CD14-positive monocyte (primary cell): ENCODE results near the gene DNAJB11. TPM values are rescaled to one million over a fixed set of nuclear protein-coding genes. Genes with fewer than 3 reads are reported as not detected.
A peak's percentile ranks its signal among the peaks of the same experiment; 100 is the strongest.

Experiments
- DNase-seq, 3 donors: peaks; one replicate each; pipeline ENCODE4 v3.0.0-alpha.2; 2011 to 2022
- H2AFZ ChIP-seq: 2 replicates; pipeline ENCODE4 v1.6.0; 2012; ENCODE audit warnings: mild to moderate bottlenecking, low read depth, low read length, inconsistent platforms; ENCODE audit not compliant: insufficient read depth, poor library complexity, severe bottlenecking
- H3K27ac ChIP-seq, 2 donors: 1 replicate in 1 of 2; 2 replicates in 1 of 2; pipeline ENCODE4 v1.5.1; 2012 to 2013; ENCODE audit warnings: low read length in 2 of 2, control low read depth in 1 of 2, inconsistent platforms in 1 of 2, low read depth in 1 of 2, mild to moderate bottlenecking in 1 of 2
- H3K27me3 ChIP-seq, 2 donors: one replicate each; pipeline versions ENCODE4 v1.6.0 to v1.6.1; 2011 to 2013; ENCODE audit warnings: low read length in 2 of 2; ENCODE audit not compliant: control insufficient read depth in 2 of 2, insufficient read depth in 2 of 2
- H3K36me3 ChIP-seq, 2 donors: replicated peaks in 1 of 2; 1 replicate in 1 of 2; 2 replicates in 1 of 2; pipeline versions ENCODE4 v1.5.1 to v1.6.1; 2012 to 2013; ENCODE audit warnings: low read length in 2 of 2, control low read depth in 1 of 2, inconsistent platforms in 1 of 2, mild to moderate bottlenecking in 1 of 2; ENCODE audit not compliant: insufficient read depth in 2 of 2, control insufficient read depth in 1 of 2
- H3K4me1 ChIP-seq, 2 donors: 1 replicate in 1 of 2; 2 replicates in 1 of 2; pipeline versions ENCODE4 v1.5.1 to v1.6.1; 2012 to 2013; ENCODE audit warnings: low read length in 2 of 2, control low read depth in 1 of 2, inconsistent platforms in 1 of 2, mild to moderate bottlenecking in 1 of 2, moderate library complexity in 1 of 2; ENCODE audit not compliant: insufficient read depth in 2 of 2, control insufficient read depth in 1 of 2
- H3K4me2 ChIP-seq: replicated peaks from 2 replicates; pipeline ENCODE3; 2012; ENCODE audit warnings: low read length, moderate library complexity, mild to moderate bottlenecking; ENCODE audit not compliant: poor library complexity, severe bottlenecking; ENCODE audit errors: extremely low read depth
- H3K4me3 ChIP-seq, 3 experiments: fragments of 200-600 bp in 1 of 3; sonication (generic) in 1 of 3; replicated peaks in 1 of 3; 1 replicate in 2 of 3; 2 replicates in 1 of 3; pipeline ENCODE4 v1.5.1; 2011 to 2013; ENCODE audit warnings: low read length in 3 of 3, mild to moderate bottlenecking in 3 of 3, control low read depth in 2 of 3, low read depth in 2 of 3, inconsistent platforms in 1 of 3, moderate library complexity in 1 of 3
- H3K79me2 ChIP-seq: 2 replicates; pipeline ENCODE4 v1.6.0; 2012; ENCODE audit warnings: mild to moderate bottlenecking, control low read depth, inconsistent platforms, low read length, moderate library complexity; ENCODE audit not compliant: insufficient read depth
- H3K9ac ChIP-seq: 2 replicates; pipeline ENCODE4 v1.6.0; 2017; ENCODE audit warnings: low read length, mild to moderate bottlenecking; ENCODE audit not compliant: insufficient read depth, poor library complexity, severe bottlenecking
- H3K9me3 ChIP-seq, 2 donors: replicated peaks in 1 of 2; 1 replicate in 1 of 2; 2 replicates in 1 of 2; pipeline versions ENCODE4 v1.5.1 to v1.6.1; 2012 to 2013; ENCODE audit warnings: low read length in 2 of 2, control low read depth in 1 of 2; ENCODE audit not compliant: control insufficient read depth in 1 of 2, insufficient read depth in 1 of 2
- H4K20me1 ChIP-seq: 2 replicates; pipeline ENCODE4 v1.6.0; 2012; ENCODE audit warnings: mild to moderate bottlenecking, low read length, control low read depth, moderate library complexity; ENCODE audit not compliant: insufficient read depth
- H3K27ac Mint-ChIP-seq, 7 donors: one replicate each; pipeline ENCODE4 v1.8.0; 2020; ENCODE audit warnings: mild to moderate bottlenecking in 7 of 7, mixed read lengths in 7 of 7, moderate library complexity in 6 of 7, inconsistent platforms in 2 of 7
- H3K27me3 Mint-ChIP-seq, 3 donors: one replicate each; pipeline ENCODE4 v1.8.0; 2021 to 2022; ENCODE audit warnings: low read depth in 3 of 3, mild to moderate bottlenecking in 3 of 3, mixed read lengths in 3 of 3, moderate library complexity in 3 of 3, inconsistent platforms in 1 of 3
- H3K36me3 Mint-ChIP-seq, 2 donors: one replicate each; pipeline ENCODE4 v1.8.0; 2020; ENCODE audit warnings: mixed read lengths in 2 of 2, inconsistent platforms in 1 of 2, mild to moderate bottlenecking in 1 of 2
- H3K4me1 Mint-ChIP-seq: one replicate; pipeline ENCODE4 v1.8.0; 2020; ENCODE audit warnings: mild to moderate bottlenecking, mixed read lengths
- H3K4me3 Mint-ChIP-seq, 2 donors: one replicate each; pipeline ENCODE4 v1.8.0; 2020; ENCODE audit warnings: mild to moderate bottlenecking in 2 of 2, mixed read lengths in 2 of 2, moderate library complexity in 1 of 2
- H3K9me3 Mint-ChIP-seq, 7 donors: one replicate each; pipeline ENCODE4 v1.8.0; 2020 to 2022; ENCODE audit warnings: mixed read lengths in 7 of 7, mild to moderate bottlenecking in 6 of 7, moderate library complexity in 6 of 7, inconsistent platforms in 2 of 7
- WGBS: methylation state at CpG from one replicate; pipeline ENCODE4 v1.1.5; 2013; ENCODE audit warnings: missing lambda C conversion rate; ENCODE audit not compliant: insufficient coverage; 5-methylcytosine and 5-hydroxymethylcytosine counted together
- intact Hi-C, 2 donors: fragments of 100-400 bp; cut with micrococcal nuclease; formaldehyde crosslinking; loops; one replicate each; pipeline versions ENCODE4 v1.15.0 to v1.15.1; 2023
- polyA plus RNA-seq, 3 donors: library from polyadenylated mRNA; depleted of rRNA in 1 of 3; unstranded in 2 of 3; stranded (reverse) in 1 of 3; fragments of 300-500 nt in 2 of 3; fragments of >200 nt in 1 of 3; fragmentation: Illumina TruSeq in 2 of 3; gene quantifications; 1 replicate in 2 of 3; 2 replicates in 1 of 3; pipeline ENCODE4 v1.2.3, GENCODE V29; 2012 to 2021
- TF ChIP-seq, protein P1 (sequence below): fragments of 200-600 bp; IDR thresholded peaks from one replicate; pipeline ENCODE4 v1.8.0; 2022; ENCODE audit warnings: antibody characterized with exemption, mild to moderate bottlenecking

The DNAJB11 gene
- polyA plus RNA-seq, 3 donors, result 32.5 to 45.8 (median 44.6) TPM

- DNase-seq, result no peak
- Mint-ChIP-seq H3K9me3 (no peaks in the 10 kb centered on the region), H3K4me1 (peaks cover 24% of the 10 kb centered on the region), H3K36me3 (peaks cover 10 to 12% of the 10 kb centered on the region in 2 donors), H3K27ac (peak overlapping the region in 2 of 7 donors; percentile 6 to 15), H3K27me3 (no peaks in the 10 kb centered on the region), H3K4me3 (no peak overlapping the region)
- Histone ChIP-seq H3K36me3 (peaks cover 0 to 9% of the 10 kb centered on the region in 2 donors), H3K4me1 (peaks cover 10 to 23% of the 10 kb centered on the region in 2 donors), H4K20me1 (no peaks in the 10 kb centered on the region), H3K4me2 (no peak overlapping the region), H3K4me3 (no peak overlapping the region), H3K9ac (no peak overlapping the region), H3K79me2 (no peaks in the 10 kb centered on the region), H3K27me3 (no peaks in the 10 kb centered on the region), H2AFZ (no peak overlapping the region), H3K27ac (no peak overlapping the region), H3K9me3 (no peaks in the 10 kb centered on the region)
- intact Hi-C loops, result loop anchor here in 1 of 2 donors (5.0 kb wide), 1 partner anchor 280 kb away; no protein-coding TSS in a partner anchor
- TF ChIP-seq, protein P1, sequence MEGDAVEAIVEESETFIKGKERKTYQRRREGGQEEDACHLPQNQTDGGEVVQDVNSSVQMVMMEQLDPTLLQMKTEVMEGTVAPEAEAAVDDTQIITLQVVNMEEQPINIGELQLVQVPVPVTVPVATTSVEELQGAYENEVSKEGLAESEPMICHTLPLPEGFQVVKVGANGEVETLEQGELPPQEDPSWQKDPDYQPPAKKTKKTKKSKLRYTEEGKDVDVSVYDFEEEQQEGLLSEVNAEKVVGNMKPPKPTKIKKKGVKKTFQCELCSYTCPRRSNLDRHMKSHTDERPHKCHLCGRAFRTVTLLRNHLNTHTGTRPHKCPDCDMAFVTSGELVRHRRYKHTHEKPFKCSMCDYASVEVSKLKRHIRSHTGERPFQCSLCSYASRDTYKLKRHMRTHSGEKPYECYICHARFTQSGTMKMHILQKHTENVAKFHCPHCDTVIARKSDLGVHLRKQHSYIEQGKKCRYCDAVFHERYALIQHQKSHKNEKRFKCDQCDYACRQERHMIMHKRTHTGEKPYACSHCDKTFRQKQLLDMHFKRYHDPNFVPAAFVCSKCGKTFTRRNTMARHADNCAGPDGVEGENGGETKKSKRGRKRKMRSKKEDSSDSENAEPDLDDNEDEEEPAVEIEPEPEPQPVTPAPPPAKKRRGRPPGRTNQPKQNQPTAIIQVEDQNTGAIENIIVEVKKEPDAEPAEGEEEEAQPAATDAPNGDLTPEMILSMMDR, result no peak
Observed at GRCh38 chr3:186536883-186537844, 33.4 kb upstream of the DNAJB11 start.

GRCh38 chr3:186538779-186539178 lies 31.7 kb upstream of the DNAJB11 start:
- Mint-ChIP-seq H3K9me3 (no peaks in the 10 kb centered on the region), H3K27ac (no peak overlapping the region), H3K27me3 (no peaks in the 10 kb centered on the region), H3K4me3 (no peak overlapping the region), H3K36me3 (peaks cover 17 to 18% of the 10 kb centered on the region in 2 donors), H3K4me1 (peaks cover 15% of the 10 kb centered on the region)
- H3K4me3 ChIP-seq, result no peak overlapping the region
- peaks cover 9 to 13% of the 10 kb centered on the region in 2 donors for H3K4me1 ChIP-seq
- H3K9me3 ChIP-seq, result no peaks in the 10 kb centered on the region
- H4K20me1 ChIP-seq, result no peaks in the 10 kb centered on the region
- no peak overlapping the region for H3K9ac ChIP-seq
- no peaks in the 10 kb centered on the region for H3K79me2 ChIP-seq
- TF ChIP-seq, protein P1, result no peak
- DNase-seq, result no peak
- H2AFZ ChIP-seq, result no peak overlapping the region
- H3K4me2 ChIP-seq, result no peak overlapping the region
- no peaks in the 10 kb centered on the region for H3K27me3 ChIP-seq
- no peak overlapping the region for H3K27ac ChIP-seq
- intact Hi-C loops, result loop anchor here in 1 of 2 donors (5.0 kb wide), 1 partner anchor 281 kb away; no protein-coding TSS in a partner anchor
- 90% methylated on average over 3 of the region's 3 CpGs for WGBS
- H3K36me3 ChIP-seq, result peaks cover 3 to 9% of the 10 kb centered on the region in 2 donors
